ENCODE data around the gene UPF1. TPM values are rescaled to one million over a fixed set of nuclear protein-coding genes. Genes with fewer than 3 reads are reported as not detected.
"Not testable (repeated sequence)": the region's sequence is repeated elsewhere in the genome, so short reads cannot be mapped to it uniquely, and the experiment has no call there.

UPF1 gene
- total RNA-seq, 2 experiments from 2014 or later, result 89.3 to 92.0 TPM

DNA sequence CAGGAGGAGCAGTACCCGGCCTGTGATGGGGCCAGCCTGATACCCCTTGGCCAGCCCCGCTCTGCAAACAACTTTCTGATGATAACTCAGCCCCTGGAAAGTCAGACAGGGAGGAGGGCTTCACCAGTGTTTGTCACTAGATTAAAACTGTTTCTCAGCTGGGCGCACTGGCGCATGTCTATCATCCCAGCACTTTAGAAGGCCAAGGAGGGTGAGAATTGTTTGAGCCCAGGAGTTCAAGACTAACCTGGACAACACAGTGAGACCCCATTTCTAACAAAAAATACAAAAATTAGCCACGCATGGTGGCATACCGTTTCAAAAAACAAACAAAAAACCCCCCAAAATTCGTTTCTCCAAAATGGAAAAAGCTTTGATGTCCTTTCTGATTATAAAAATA, 69.7 kb downstream of the UPF1 start:
- CTCF ChIA-PET, result no interaction called here
- POLR2A ChIA-PET, result interaction anchor here (0.6 kb wide), 1 partner anchor 29 kb away, joined by 6 read pairs; no protein-coding TSS in a partner anchor

- POLR2A ChIA-PET, result interaction anchor here (0.5 to 0.6 kb wide), 2 partner anchors 163 to 332 kb away, joined by 3 to 8 read pairs; no protein-coding TSS in a partner anchor
- CTCF ChIA-PET, result not testable (repeated sequence)
These were observed 70.8 kb downstream of the UPF1 start for GRCh38 chr19:18902519-18902918.

DNA sequence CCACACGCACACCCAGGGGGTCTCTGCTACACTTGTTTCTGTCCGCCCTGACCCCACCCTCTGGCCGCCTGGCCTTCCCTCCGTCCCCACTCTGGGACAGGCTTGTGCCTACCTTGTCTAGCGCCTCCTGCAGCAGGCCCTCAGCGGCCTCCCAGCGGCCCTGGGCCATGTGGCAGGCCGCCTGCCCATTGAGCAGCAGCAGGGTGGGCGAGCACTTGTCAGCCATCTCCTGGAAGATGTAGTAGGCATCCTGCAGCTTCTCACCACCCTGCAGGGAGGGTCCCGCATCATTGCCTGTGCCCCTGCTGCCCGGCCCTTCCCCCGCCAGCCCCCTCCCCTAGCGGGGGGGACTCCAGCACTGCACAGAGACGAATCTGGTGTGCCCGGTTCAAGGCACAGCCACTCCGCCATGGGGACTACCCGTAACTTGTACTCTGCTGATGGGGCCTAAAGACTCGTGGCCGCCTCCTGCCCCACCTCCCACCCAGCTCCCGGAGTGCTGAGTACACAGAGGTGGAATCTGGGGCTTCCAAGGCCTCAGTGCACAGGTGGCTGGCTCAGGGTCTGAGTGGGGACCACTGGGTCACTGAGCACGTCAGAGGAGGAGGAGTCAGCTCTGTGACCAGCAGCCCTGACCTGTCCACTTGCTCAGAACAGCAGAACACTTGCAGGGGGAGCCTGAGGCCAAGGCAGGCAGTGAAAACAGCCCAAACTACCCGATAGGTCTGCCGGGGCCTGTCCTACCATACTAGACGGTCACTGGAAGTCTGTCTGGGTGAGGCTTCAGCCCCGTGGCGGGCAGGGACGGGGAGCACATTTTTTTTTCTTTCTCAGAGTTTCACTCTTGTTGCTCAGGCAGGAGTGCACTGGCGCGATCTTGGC, 71.6 kb downstream of the UPF1 start:
- CTCF ChIA-PET, result interaction anchor here (1.2 to 1.5 kb wide), 2 partner anchors 23 to 314 kb away, joined by 3 to 4 read pairs; partner anchors contain the start of gene REX1BD
- POLR2A ChIA-PET, result interaction anchor here (0.5 to 0.6 kb wide), 2 partner anchors 59 to 333 kb away, joined by 3 to 8 read pairs; no protein-coding TSS in a partner anchor

GRCh38 chr19:18904334-18905057, 72.7 kb downstream of the UPF1 start:
- ChIA-PET POLR2A (no interaction called here), CTCF (interaction anchor here (1.2 to 1.5 kb wide), 2 partner anchors 24 to 315 kb away, joined by 3 to 4 read pairs; partner anchors contain the start of gene REX1BD)

DNA sequence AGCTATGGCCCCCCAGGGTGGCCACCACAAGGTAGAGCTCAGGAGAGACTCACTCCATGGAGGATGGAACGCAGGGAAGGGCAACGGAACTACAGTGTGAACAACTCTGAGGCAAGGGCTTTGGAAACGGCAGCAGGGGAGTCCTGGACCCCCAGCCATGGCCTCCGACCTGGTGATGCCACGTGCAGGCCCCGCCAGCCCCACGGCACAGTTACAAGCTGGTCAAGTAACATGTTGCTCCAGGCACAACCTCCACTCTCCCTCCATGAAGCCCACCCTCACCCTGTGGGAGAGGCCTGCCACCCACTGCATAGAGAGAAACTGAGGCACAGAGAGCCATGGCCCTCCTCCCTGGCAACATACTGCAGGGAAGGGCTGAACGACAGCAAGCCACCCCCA, 73.3 kb downstream of the UPF1 start:
- POLR2A ChIA-PET, result no interaction called here
- CTCF ChIA-PET, result interaction anchor here (1.2 to 1.5 kb wide), 2 partner anchors 25 to 316 kb away, joined by 3 to 4 read pairs; partner anchors contain the start of gene REX1BD

DNA sequence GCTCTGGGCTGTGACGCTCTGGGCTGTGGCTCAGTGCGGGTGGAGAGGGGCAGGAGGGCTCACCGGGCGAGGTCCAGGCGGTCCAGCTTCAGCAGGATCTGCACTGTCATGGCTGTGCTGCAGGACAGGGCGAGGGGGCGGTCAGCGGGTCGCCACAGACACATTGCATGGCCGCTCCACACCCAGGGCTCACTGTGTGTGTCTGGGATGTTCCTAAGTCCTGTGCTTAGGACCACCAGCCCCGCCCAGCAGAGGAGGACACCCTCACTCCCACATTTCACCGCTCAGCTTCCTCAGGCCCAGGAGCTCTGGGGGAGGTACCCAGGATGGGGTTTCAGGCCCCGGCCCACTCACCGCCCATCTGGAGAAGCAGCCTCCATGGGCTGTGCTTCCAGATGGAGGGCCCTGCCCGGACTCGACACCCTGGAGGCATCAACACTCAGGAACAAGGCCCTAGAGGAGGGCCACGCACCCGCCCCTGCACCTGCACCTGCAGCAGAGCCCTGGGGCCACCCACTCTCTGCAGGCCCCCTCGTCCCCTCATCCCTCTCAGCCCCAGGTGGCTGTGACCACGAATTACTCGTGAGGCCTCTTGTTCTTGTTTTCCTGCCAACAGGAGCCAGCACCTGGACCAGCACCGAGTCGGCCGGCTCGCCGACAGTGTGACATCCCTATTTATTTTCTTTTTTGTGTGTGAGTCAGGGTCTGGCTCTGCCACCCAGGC, 73.9 kb downstream of the UPF1 start:
- CTCF ChIA-PET, result no interaction called here
- POLR2A ChIA-PET, result no interaction called here

DNA sequence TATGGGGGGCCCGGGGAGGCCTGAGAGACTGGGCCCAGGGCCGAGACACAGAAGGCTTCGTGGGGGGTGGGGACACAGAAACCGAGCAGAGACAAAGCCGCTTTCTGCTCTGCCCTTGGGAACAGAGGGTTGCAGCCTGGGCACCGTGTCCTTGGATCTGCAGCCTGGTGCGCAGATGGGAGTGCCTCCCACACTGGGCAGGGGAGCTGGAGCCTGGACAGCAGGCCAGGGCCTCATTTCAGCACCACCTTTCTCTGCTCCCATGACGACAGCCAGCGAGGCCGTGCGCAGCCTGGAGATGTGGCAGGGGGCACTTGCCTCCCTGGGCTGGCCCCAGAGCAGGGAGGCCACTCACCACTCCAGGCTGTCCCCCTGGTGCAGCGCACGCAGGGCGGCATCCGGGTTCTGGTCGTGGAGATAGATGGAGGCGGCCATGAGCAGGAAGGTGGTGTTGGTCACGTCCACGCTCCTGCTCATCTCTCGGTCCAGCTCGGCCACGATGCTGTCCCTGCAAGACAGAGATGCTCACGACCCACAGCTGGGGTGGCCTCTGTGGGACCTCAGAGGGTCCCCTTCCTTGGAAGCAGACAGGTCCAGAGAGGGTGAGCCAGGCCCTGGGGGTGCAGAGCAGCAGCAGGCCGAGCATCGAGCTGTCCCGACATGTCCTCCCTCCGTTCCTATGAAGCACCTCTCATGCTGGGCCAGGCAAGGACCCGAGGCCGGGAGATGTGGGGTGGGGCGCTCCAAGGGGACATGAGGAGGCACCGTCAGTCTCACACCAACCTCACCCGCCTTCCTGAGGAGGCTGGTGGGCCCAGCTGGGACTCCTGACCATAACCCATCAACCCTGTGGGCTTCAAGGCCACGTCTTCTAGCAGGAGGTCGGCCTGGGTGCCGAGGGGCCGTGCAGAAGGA, 75.1 kb downstream of the UPF1 start:
- CTCF ChIA-PET, result no interaction called here
- POLR2A ChIA-PET, result no interaction called here

GRCh38 chr19:18908917-18909619, 77.3 kb downstream of the UPF1 start:
- ChIA-PET POLR2A (no interaction called here), CTCF (no interaction called here)

DNA sequence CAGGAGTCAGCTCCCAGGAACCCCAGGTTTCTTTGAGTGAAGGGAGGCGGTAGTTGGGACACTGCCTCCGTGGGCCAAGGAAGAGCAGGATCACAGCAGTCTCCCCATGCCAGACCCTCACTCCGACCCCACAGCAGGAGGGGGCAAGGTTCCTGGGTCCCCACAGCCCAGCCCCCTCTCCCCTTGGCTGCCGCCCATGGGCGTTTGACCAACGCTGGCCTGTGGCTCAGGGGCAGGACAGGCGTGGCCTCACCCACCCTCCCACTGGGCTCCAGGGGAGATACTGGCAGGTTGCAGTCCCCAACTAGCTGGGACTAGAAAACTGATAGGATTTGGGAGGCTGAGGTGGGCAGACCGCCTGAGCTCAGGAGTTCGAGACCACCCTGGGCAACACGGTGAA, 78.3 kb downstream of the UPF1 start:
- ChIA-PET CTCF (no interaction called here), POLR2A (interaction anchor here (1.6 kb wide), 1 partner anchor 10 kb away, joined by 3 read pairs; the partner anchor contains the start of gene DDX49)

- POLR2A ChIA-PET, result interaction anchor here (1.6 kb wide), 1 partner anchor 9 kb away, joined by 3 read pairs; the partner anchor contains the start of gene DDX49
- CTCF ChIA-PET, result no interaction called here
These were observed 79.2 kb downstream of the UPF1 start for GRCh38 chr19:18910801-18911436.

GRCh38 chr19:18912933-18913332, 81.2 kb downstream of the UPF1 start:
- ChIA-PET CTCF (no interaction called here), POLR2A (no interaction called here)

DNA sequence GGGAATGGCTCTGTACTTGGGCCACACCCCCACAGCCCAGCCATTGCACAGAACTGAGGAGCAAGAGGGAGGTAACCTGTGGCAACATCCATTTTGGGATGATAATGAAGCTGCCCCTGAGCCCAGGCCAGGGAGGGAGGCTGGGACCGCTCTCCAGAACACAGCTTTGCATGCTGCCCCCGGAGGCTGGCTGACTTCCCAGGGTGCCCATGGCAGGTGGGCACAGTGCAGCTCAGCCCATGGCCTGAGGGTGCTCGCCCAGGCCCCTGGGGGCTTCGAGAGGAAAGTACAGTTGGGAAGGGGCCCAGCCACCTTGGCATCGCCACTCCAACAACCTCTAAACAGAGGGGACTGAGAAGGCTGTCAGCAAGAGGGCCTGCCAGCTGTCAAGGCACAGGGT, 81.7 kb downstream of the UPF1 start:
- POLR2A ChIA-PET, result no interaction called here
- CTCF ChIA-PET, result no interaction called here

DNA sequence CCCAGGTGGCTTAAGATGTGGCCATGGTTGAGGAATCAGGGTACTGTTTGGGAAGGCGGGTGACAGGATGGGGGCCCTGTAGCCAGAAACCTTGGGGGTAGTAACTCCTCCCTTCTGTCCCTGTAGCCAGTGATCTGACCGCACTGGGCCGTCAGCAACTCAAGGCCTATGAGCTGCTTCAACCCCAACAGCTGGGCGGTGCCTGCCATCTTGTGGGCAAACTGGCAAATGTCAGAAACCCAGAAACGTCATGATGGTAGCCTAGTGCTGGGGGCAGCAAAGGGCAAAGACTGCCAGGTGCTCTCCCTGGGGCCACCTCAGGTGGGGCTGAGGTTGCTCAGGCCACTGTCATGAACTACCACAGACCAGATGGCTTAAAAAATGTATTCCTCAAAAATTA, 83.9 kb downstream of the UPF1 start:
- POLR2A ChIA-PET, result no interaction called here
- CTCF ChIA-PET, result no interaction called here

DNA sequence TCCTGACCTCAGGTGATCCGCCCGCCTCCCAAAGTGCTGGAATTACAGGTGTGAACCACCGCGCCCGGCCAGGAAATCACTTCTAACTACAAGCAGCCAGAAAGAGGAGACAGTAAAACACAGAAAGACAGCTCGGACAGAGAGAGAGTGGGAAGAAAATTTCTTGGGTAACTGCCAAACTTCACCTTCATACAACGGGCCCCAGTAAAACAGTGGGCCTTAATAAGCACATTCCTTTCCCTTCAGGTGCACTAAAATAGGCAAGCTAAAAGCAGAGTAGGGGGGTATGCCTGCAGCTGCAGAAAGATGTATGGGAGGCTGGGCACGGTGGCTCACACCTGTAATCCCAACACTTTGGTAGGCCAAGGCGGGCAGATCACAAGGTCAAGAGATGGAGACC, 85.8 kb downstream of the UPF1 start:
- POLR2A ChIA-PET, result interaction anchor here (0.7 kb wide), 1 partner anchor 65 kb away, joined by 3 read pairs; no protein-coding TSS in a partner anchor

More for the DNA sequence above, 85.8 kb downstream of the UPF1 start:
- CTCF ChIA-PET, result interaction anchor here (0.7 to 2.1 kb wide), 2 partner anchors 53 to 69 kb away, joined by 3 to 5 read pairs; no protein-coding TSS in a partner anchor
